Measurements from ENCODE around the gene SLC1A7. TPM values are rescaled to one million over a fixed set of nuclear protein-coding genes. Genes with fewer than 3 reads are reported as not detected.
"Not testable (repeated sequence)": the region's sequence is repeated elsewhere in the genome, so short reads cannot be mapped to it uniquely, and the experiment has no call there.

The SLC1A7 gene
- polyA plus RNA-seq (ENCODE audit: insufficient read length) = 0.24 TPM

GRCh38 chr1:53142226-53142853, at the start of gene SLC1A7:
Gene SLC1A7 (minus strand): TSS chr1:53142638. CDS start chr1:53142449, 189 bp downstream.
- no peak for DNase-seq (ENCODE audit: low read depth)

GRCh38 chr1:53190210-53190611, 47.8 kb upstream of the SLC1A7 start:
- DNase-seq (ENCODE audit: low read depth) = no peak

GRCh38 chr1:53189061-53189460, 46.6 kb upstream of the SLC1A7 start:
- DNase-seq (ENCODE audit: low read depth) = no peak

- no peak for DNase-seq (ENCODE audit: low read depth)
Observed at GRCh38 chr1:53188099-53188498, 45.7 kb upstream of the SLC1A7 start.

GRCh38 chr1:53187401-53187800, 45.0 kb upstream of the SLC1A7 start:
- DNase-seq (ENCODE audit: low read depth) = no peak

- no peak for DNase-seq (ENCODE audit: low read depth)
Observed at GRCh38 chr1:53186533-53186932, 44.1 kb upstream of the SLC1A7 start.

- DNase-seq (ENCODE audit: low read depth) = not testable (repeated sequence)
Observed at GRCh38 chr1:53185955-53186297, 43.5 kb upstream of the SLC1A7 start.

GRCh38 chr1:53183095-53183990, 40.9 kb upstream of the SLC1A7 start:
- DNase-seq (ENCODE audit: low read depth) = no peak

- DNase-seq (ENCODE audit: low read depth) = no peak
Observed at GRCh38 chr1:53182716-53183094, 40.3 kb upstream of the SLC1A7 start.

- peak; percentile 48 for DNase-seq (ENCODE audit: low read depth)
Observed at GRCh38 chr1:53182111-53182593, 39.7 kb upstream of the SLC1A7 start.

- DNase-seq (ENCODE audit: low read depth) = no peak
Observed at GRCh38 chr1:53180951-53181350, 38.5 kb upstream of the SLC1A7 start.

- no peak for DNase-seq (ENCODE audit: low read depth)
Observed at GRCh38 chr1:53180226-53180625, 37.8 kb upstream of the SLC1A7 start.

GRCh38 chr1:53176452-53177208, 34.2 kb upstream of the SLC1A7 start:
- no peak for DNase-seq (ENCODE audit: low read depth)

- no peak for DNase-seq (ENCODE audit: low read depth)
Observed at GRCh38 chr1:53174971-53175913, 32.8 kb upstream of the SLC1A7 start.

- DNase-seq (ENCODE audit: low read depth) = no peak
Observed at GRCh38 chr1:53172426-53173128, 30.1 kb upstream of the SLC1A7 start.

- no peak for DNase-seq (ENCODE audit: low read depth)
Observed at GRCh38 chr1:53166912-53167311, 24.5 kb upstream of the SLC1A7 start.

GRCh38 chr1:53166366-53166765, 23.9 kb upstream of the SLC1A7 start:
- no peak for DNase-seq (ENCODE audit: low read depth)

GRCh38 chr1:53165408-53165961, 23.0 kb upstream of the SLC1A7 start:
- no peak for DNase-seq (ENCODE audit: low read depth)

GRCh38 chr1:53163291-53163768, 20.9 kb upstream of the SLC1A7 start:
- DNase-seq (ENCODE audit: low read depth) = no peak

- no peak for DNase-seq (ENCODE audit: low read depth)
Observed at GRCh38 chr1:53162621-53163020, 20.2 kb upstream of the SLC1A7 start.

All from forelimb muscle (tissue), 1 donor.